CD14-positive monocyte (primary cell): ENCODE results near the gene FFAR2. TPM values are rescaled to one million over a fixed set of nuclear protein-coding genes. Genes with fewer than 3 reads are reported as not detected.

Experiments used
- DNase-seq, 3 donors: peaks; one replicate each; pipeline ENCODE4 v3.0.0-alpha.2; 2011 to 2022
- H2AFZ ChIP-seq: 2 replicates; pipeline ENCODE4 v1.6.0; 2012; ENCODE audit warnings: mild to moderate bottlenecking, low read depth, low read length, inconsistent platforms; ENCODE audit not compliant: insufficient read depth, poor library complexity, severe bottlenecking
- H3K27ac ChIP-seq, 2 donors: 1 replicate in 1 of 2; 2 replicates in 1 of 2; pipeline ENCODE4 v1.5.1; 2012 to 2013; ENCODE audit warnings: low read length in 2 of 2, control low read depth in 1 of 2, inconsistent platforms in 1 of 2, low read depth in 1 of 2, mild to moderate bottlenecking in 1 of 2
- H3K27me3 ChIP-seq, 2 donors: one replicate each; pipeline versions ENCODE4 v1.6.0 to v1.6.1; 2011 to 2013; ENCODE audit warnings: low read length in 2 of 2; ENCODE audit not compliant: control insufficient read depth in 2 of 2, insufficient read depth in 2 of 2
- H3K36me3 ChIP-seq, 2 donors: replicated peaks in 1 of 2; 1 replicate in 1 of 2; 2 replicates in 1 of 2; pipeline versions ENCODE4 v1.5.1 to v1.6.1; 2012 to 2013; ENCODE audit warnings: low read length in 2 of 2, control low read depth in 1 of 2, inconsistent platforms in 1 of 2, mild to moderate bottlenecking in 1 of 2; ENCODE audit not compliant: insufficient read depth in 2 of 2, control insufficient read depth in 1 of 2
- H3K4me1 ChIP-seq, 2 donors: 1 replicate in 1 of 2; 2 replicates in 1 of 2; pipeline versions ENCODE4 v1.5.1 to v1.6.1; 2012 to 2013; ENCODE audit warnings: low read length in 2 of 2, control low read depth in 1 of 2, inconsistent platforms in 1 of 2, mild to moderate bottlenecking in 1 of 2, moderate library complexity in 1 of 2; ENCODE audit not compliant: insufficient read depth in 2 of 2, control insufficient read depth in 1 of 2
- H3K4me2 ChIP-seq: replicated peaks from 2 replicates; pipeline ENCODE3; 2012; ENCODE audit warnings: low read length, moderate library complexity, mild to moderate bottlenecking; ENCODE audit not compliant: poor library complexity, severe bottlenecking; ENCODE audit errors: extremely low read depth
- H3K4me3 ChIP-seq, 3 experiments: fragments of 200-600 bp in 1 of 3; sonication (generic) in 1 of 3; replicated peaks in 1 of 3; 1 replicate in 2 of 3; 2 replicates in 1 of 3; pipeline ENCODE4 v1.5.1; 2011 to 2013; ENCODE audit warnings: low read length in 3 of 3, mild to moderate bottlenecking in 3 of 3, control low read depth in 2 of 3, low read depth in 2 of 3, inconsistent platforms in 1 of 3, moderate library complexity in 1 of 3
- H3K79me2 ChIP-seq: 2 replicates; pipeline ENCODE4 v1.6.0; 2012; ENCODE audit warnings: mild to moderate bottlenecking, control low read depth, inconsistent platforms, low read length, moderate library complexity; ENCODE audit not compliant: insufficient read depth
- H3K9ac ChIP-seq: 2 replicates; pipeline ENCODE4 v1.6.0; 2017; ENCODE audit warnings: low read length, mild to moderate bottlenecking; ENCODE audit not compliant: insufficient read depth, poor library complexity, severe bottlenecking
- H3K9me3 ChIP-seq, 2 donors: replicated peaks in 1 of 2; 1 replicate in 1 of 2; 2 replicates in 1 of 2; pipeline versions ENCODE4 v1.5.1 to v1.6.1; 2012 to 2013; ENCODE audit warnings: low read length in 2 of 2, control low read depth in 1 of 2; ENCODE audit not compliant: control insufficient read depth in 1 of 2, insufficient read depth in 1 of 2
- H4K20me1 ChIP-seq: 2 replicates; pipeline ENCODE4 v1.6.0; 2012; ENCODE audit warnings: mild to moderate bottlenecking, low read length, control low read depth, moderate library complexity; ENCODE audit not compliant: insufficient read depth
- H3K27ac Mint-ChIP-seq, 7 donors: one replicate each; pipeline ENCODE4 v1.8.0; 2020; ENCODE audit warnings: mild to moderate bottlenecking in 7 of 7, mixed read lengths in 7 of 7, moderate library complexity in 6 of 7, inconsistent platforms in 2 of 7
- H3K27me3 Mint-ChIP-seq, 3 donors: one replicate each; pipeline ENCODE4 v1.8.0; 2021 to 2022; ENCODE audit warnings: low read depth in 3 of 3, mild to moderate bottlenecking in 3 of 3, mixed read lengths in 3 of 3, moderate library complexity in 3 of 3, inconsistent platforms in 1 of 3
- H3K36me3 Mint-ChIP-seq, 2 donors: one replicate each; pipeline ENCODE4 v1.8.0; 2020; ENCODE audit warnings: mixed read lengths in 2 of 2, inconsistent platforms in 1 of 2, mild to moderate bottlenecking in 1 of 2
- H3K4me1 Mint-ChIP-seq: one replicate; pipeline ENCODE4 v1.8.0; 2020; ENCODE audit warnings: mild to moderate bottlenecking, mixed read lengths
- H3K4me3 Mint-ChIP-seq, 2 donors: one replicate each; pipeline ENCODE4 v1.8.0; 2020; ENCODE audit warnings: mild to moderate bottlenecking in 2 of 2, mixed read lengths in 2 of 2, moderate library complexity in 1 of 2
- H3K9me3 Mint-ChIP-seq, 7 donors: one replicate each; pipeline ENCODE4 v1.8.0; 2020 to 2022; ENCODE audit warnings: mixed read lengths in 7 of 7, mild to moderate bottlenecking in 6 of 7, moderate library complexity in 6 of 7, inconsistent platforms in 2 of 7
- WGBS: methylation state at CpG from one replicate; pipeline ENCODE4 v1.1.5; 2013; ENCODE audit warnings: missing lambda C conversion rate; ENCODE audit not compliant: insufficient coverage; 5-methylcytosine and 5-hydroxymethylcytosine counted together
- intact Hi-C, 2 donors: fragments of 100-400 bp; cut with micrococcal nuclease; formaldehyde crosslinking; loops; one replicate each; pipeline versions ENCODE4 v1.15.0 to v1.15.1; 2023
- polyA plus RNA-seq, 3 donors: library from polyadenylated mRNA; depleted of rRNA in 1 of 3; unstranded in 2 of 3; stranded (reverse) in 1 of 3; fragments of 300-500 nt in 2 of 3; fragments of >200 nt in 1 of 3; fragmentation: Illumina TruSeq in 2 of 3; gene quantifications; 1 replicate in 2 of 3; 2 replicates in 1 of 3; pipeline ENCODE4 v1.2.3, GENCODE V29; 2012 to 2021
- TF ChIP-seq, protein P1 (sequence below): fragments of 200-600 bp; IDR thresholded peaks from one replicate; pipeline ENCODE4 v1.8.0; 2022; ENCODE audit warnings: antibody characterized with exemption, mild to moderate bottlenecking

FFAR2 gene
- polyA plus RNA-seq, 3 donors: 5.7 to 38.7 (median 10.8) TPM

DNA sequence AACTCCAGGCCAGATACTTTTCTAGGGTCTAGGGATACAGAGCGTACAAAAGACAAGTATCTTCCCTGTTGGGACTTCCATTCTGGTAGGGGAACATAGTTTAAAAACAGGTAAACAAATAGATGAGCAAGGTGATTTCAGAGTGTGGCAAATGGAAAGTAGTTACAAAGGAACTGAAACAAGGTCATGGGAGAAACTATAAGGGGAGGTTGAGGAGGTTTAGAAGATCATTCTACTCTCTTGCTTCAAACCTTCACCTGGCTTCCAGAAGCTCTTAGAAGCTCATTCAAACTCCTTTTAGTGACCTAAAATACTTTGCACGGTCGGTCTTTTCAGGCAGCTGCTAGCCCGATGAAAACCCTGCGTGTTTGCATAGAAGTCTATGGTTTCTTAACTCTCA lies 9.1 kb downstream of the FFAR2 start:
- peaks cover 0 to 5% of the 10 kb centered on the region in 2 donors for H3K36me3 Mint-ChIP-seq
- Histone ChIP-seq H3K4me2 (no peak overlapping the region), H4K20me1 (no peaks in the 10 kb centered on the region), H2AFZ (no peak overlapping the region), H3K9me3 (no peaks in the 10 kb centered on the region), H3K79me2 (no peaks in the 10 kb centered on the region), H3K27ac (no peak overlapping the region), H3K36me3 (no peaks in the 10 kb centered on the region), H3K4me3 (no peak overlapping the region), H3K4me1 (peaks cover 37 to 42% of the 10 kb centered on the region in 2 donors), H3K27me3 (no peaks in the 10 kb centered on the region), H3K9ac (no peak overlapping the region)
- intact Hi-C loops: loop anchor here in 1 of 2 donors (5.0 kb wide), 1 partner anchor 35 kb away; no protein-coding TSS in a partner anchor
- 100% methylated on average over 2 of the region's 5 CpGs for WGBS
- peaks cover 9 to 10% (median 10%) of the 10 kb centered on the region in 3 donors for H3K27me3 Mint-ChIP-seq
- H3K27ac Mint-ChIP-seq: no peak overlapping the region
- H3K4me3 Mint-ChIP-seq: no peak overlapping the region
- H3K4me1 Mint-ChIP-seq: peaks cover 53% of the 10 kb centered on the region
- no peaks in the 10 kb centered on the region for H3K9me3 Mint-ChIP-seq
- no peak for DNase-seq
- TF ChIP-seq, protein P1, sequence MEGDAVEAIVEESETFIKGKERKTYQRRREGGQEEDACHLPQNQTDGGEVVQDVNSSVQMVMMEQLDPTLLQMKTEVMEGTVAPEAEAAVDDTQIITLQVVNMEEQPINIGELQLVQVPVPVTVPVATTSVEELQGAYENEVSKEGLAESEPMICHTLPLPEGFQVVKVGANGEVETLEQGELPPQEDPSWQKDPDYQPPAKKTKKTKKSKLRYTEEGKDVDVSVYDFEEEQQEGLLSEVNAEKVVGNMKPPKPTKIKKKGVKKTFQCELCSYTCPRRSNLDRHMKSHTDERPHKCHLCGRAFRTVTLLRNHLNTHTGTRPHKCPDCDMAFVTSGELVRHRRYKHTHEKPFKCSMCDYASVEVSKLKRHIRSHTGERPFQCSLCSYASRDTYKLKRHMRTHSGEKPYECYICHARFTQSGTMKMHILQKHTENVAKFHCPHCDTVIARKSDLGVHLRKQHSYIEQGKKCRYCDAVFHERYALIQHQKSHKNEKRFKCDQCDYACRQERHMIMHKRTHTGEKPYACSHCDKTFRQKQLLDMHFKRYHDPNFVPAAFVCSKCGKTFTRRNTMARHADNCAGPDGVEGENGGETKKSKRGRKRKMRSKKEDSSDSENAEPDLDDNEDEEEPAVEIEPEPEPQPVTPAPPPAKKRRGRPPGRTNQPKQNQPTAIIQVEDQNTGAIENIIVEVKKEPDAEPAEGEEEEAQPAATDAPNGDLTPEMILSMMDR: no peak

DNA sequence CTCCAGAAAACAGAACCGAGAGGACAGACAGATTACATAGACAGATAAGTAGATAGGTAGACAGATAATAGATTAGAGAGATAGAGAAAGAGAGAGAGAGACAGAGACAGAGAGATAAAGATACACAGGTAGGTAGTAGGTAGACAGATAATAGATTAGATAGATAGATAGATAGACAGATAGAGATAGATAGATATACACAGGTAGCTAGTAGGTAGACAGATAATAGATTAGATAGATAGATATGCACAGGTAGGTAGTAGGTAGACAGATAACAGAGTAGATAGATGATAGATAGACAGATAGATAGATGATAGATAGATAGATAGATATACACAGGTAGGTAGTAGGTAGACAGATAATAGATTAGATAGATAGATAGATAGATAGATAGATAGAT lies 10.1 kb downstream of the FFAR2 start:
- Histone ChIP-seq H3K36me3 (no peaks in the 10 kb centered on the region), H3K27me3 (no peaks in the 10 kb centered on the region), H3K9me3 (no peaks in the 10 kb centered on the region), H3K79me2 (no peaks in the 10 kb centered on the region), H3K27ac (no peak overlapping the region), H3K4me3 (no peak overlapping the region), H2AFZ (no peak overlapping the region), H4K20me1 (no peaks in the 10 kb centered on the region), H3K4me1 (peaks cover 47 to 51% of the 10 kb centered on the region in 2 donors), H3K9ac (no peak overlapping the region), H3K4me2 (no peak overlapping the region)
- Mint-ChIP-seq H3K27me3 (peaks cover 4 to 9% (median 8%) of the 10 kb centered on the region in 3 donors), H3K36me3 (peaks cover 0 to under 1% of the 10 kb centered on the region in 2 donors), H3K27ac (peak overlapping the region in 2 of 7 donors; percentile 8 to 52), H3K4me3 (no peak overlapping the region), H3K9me3 (no peaks in the 10 kb centered on the region), H3K4me1 (peaks cover 60% of the 10 kb centered on the region)
- TF ChIP-seq, protein P1: no peak
- no peak for DNase-seq
- WGBS: 100% methylated on average over 1 of the region's 1 CpG
- intact Hi-C loops: loop anchor here in 1 of 2 donors (5.0 kb wide), 1 partner anchor 36 kb away; no protein-coding TSS in a partner anchor
